Sigmoid colon (tissue), 7 donors: ENCODE data around the gene NMRK2. TPM values are rescaled to one million over a fixed set of nuclear protein-coding genes. Genes with fewer than 3 reads are reported as not detected.

Experiments
- DNase-seq: peaks from one replicate; pipeline ENCODE4 v3.0.0-alpha.2; 2019
- H3K27ac ChIP-seq, 4 donors: fragments of 200-600 bp; sonication (generic); one replicate each; pipeline ENCODE4 v1.5.1; 2016 to 2019; ENCODE audit warnings: mild to moderate bottlenecking in 1 of 4
- H3K27me3 ChIP-seq, 3 donors: fragments of 200-600 bp; sonication (generic); one replicate each; pipeline ENCODE4 v1.5.1; 2019; ENCODE audit warnings: mild to moderate bottlenecking in 1 of 3
- H3K36me3 ChIP-seq, 4 donors: fragments of 200-600 bp; sonication (generic); one replicate each; pipeline ENCODE4 v1.5.1; 2016 to 2019
- H3K4me1 ChIP-seq, 4 donors: fragments of 200-600 bp; sonication (generic); one replicate each; pipeline ENCODE4 v1.5.1; 2017 to 2019
- H3K4me3 ChIP-seq, 4 donors: fragments of 200-600 bp; sonication (generic); one replicate each; pipeline ENCODE4 v1.5.1; 2017 to 2019; ENCODE audit warnings: mild to moderate bottlenecking in 2 of 4, moderate library complexity in 1 of 4
- H3K9me3 ChIP-seq, 4 donors: fragments of 200-600 bp in 3 of 4; sonication (generic) in 3 of 4; one replicate each; pipeline versions ENCODE4 v1.5.1 to v1.6.1; 2013 to 2019
- CTCF ChIP-seq, 4 experiments: fragments of 450-650 bp in 3 of 4; fragments of 200-600 bp in 1 of 4; IDR thresholded peaks; one replicate each; pipeline ENCODE4 v1.5.1; 2016 to 2019; ENCODE audit warnings: antibody characterized with exemption in 4 of 4, mild to moderate bottlenecking in 3 of 4, moderate library complexity in 2 of 4
- EP300 ChIP-seq, 4 donors: sonication (generic); formaldehyde crosslinking; IDR thresholded peaks; one replicate each; pipeline ENCODE4 v1.6.1; 2017; ENCODE audit warnings: antibody characterized with exemption in 4 of 4
- POLR2A ChIP-seq, 2 donors: fragments of 450-650 bp; IDR thresholded peaks; one replicate each; pipeline ENCODE4 v1.6.1; 2016; ENCODE audit warnings: antibody characterized with exemption in 2 of 2, mild to moderate bottlenecking in 2 of 2, moderate library complexity in 2 of 2
- POLR2AphosphoS5 ChIP-seq, 4 donors: sonication (generic); formaldehyde crosslinking; IDR thresholded peaks; one replicate each; pipeline ENCODE4 v1.6.1; 2017; ENCODE audit warnings: antibody characterized with exemption in 4 of 4
- WGBS, 2 donors: extraction: QIAGEN DNeasy Blood & Tissue Kit; methylation state at CpG; one replicate each; pipeline ENCODE4 v1.1.7; 2013; 5-methylcytosine and 5-hydroxymethylcytosine counted together
- intact Hi-C: fragments of 100-400 bp; cut with DNase I; formaldehyde crosslinking; loops from one replicate; pipeline ENCODE4 v1.15.1; 2023
- polyA plus RNA-seq, 3 donors: library from polyadenylated mRNA; stranded (reverse); fragments of 200-250 nt; gene quantifications; one replicate each; pipeline ENCODE4 v1.2.3, GENCODE V29; 2013
- total RNA-seq, 4 donors: library from RNA; depleted of rRNA; stranded (reverse); fragments of >200 nt; gene quantifications; one replicate each; pipeline ENCODE4 v1.1.0, GENCODE V29; 2016
- donor health status: healthy with polysubstance abuse.
- donor health status: Bipolar disorder and iron deficiency.
- donor health status: healthy.

Gene NMRK2
- total and polyA plus RNA-seq, 7 donors = 0.19 to 2.4 (median 0.70) TPM; not detected in 3

GRCh38 chr19:3958836-3959765 lies 26.2 kb downstream of the NMRK2 start:
- Histone ChIP-seq H3K9me3 (no peaks in the 10 kb centered on the region), H3K4me1 (peaks cover 0 to 8% (median 7%) of the 10 kb centered on the region in 4 donors), H3K27ac (no peak overlapping the region), H3K36me3 (peaks cover 56 to 92% (median 71%) of the 10 kb centered on the region in 4 donors), H3K27me3 (no peaks in the 10 kb centered on the region), H3K4me3 (no peak overlapping the region)
- TF ChIP-seq CTCF (IDR thresholded peaks at IDR 0.05) (no peak), POLR2AphosphoS5 (IDR thresholded peaks at IDR 0.05) (peak in 3 of 4 donors; percentile 3 to 38 (median 37))
- 97 to 98% methylated on average over 86 of the region's 86 CpGs for WGBS, 2 donors
- peak; percentile 62 for DNase-seq
- intact Hi-C loops = no loop called here

GRCh38 chr19:3959766-3960131 lies 26.9 kb downstream of the NMRK2 start:
- H3K27me3 ChIP-seq = no peaks in the 10 kb centered on the region

GRCh38 chr19:3961007-3961406 lies 28.1 kb downstream of the NMRK2 start:
- WGBS, 2 donors = 95 to 96% methylated on average over 24 of the region's 24 CpGs
- Histone ChIP-seq H3K4me1 (peaks cover 0 to 17% (median 13%) of the 10 kb centered on the region in 4 donors), H3K27ac (peak overlapping the region; percentile 33 to 100 (median 50)), H3K27me3 (no peaks in the 10 kb centered on the region), H3K4me3 (no peak overlapping the region), H3K9me3 (no peaks in the 10 kb centered on the region), H3K36me3 (peaks cover 56 to 99% (median 76%) of the 10 kb centered on the region in 4 donors)
- TF ChIP-seq POLR2A (IDR thresholded peaks at IDR 0.05) (no peak), EP300 (IDR thresholded peaks at IDR 0.05) (no peak), POLR2AphosphoS5 (IDR thresholded peaks at IDR 0.05) (no peak)
- intact Hi-C loops = loop anchor here (10.0 kb wide), 2 partner anchors 266 to 684 kb away; no protein-coding TSS in a partner anchor
- no peak for DNase-seq

More at GRCh38 chr19:3959766-3960131, 26.9 kb downstream of the NMRK2 start:
- TF ChIP-seq EP300 (IDR thresholded peaks at IDR 0.05) (no peak), CTCF (IDR thresholded peaks at IDR 0.05) (no peak), POLR2AphosphoS5 (IDR thresholded peaks at IDR 0.05) (no peak), POLR2A (IDR thresholded peaks at IDR 0.05) (no peak)
- Histone ChIP-seq H3K27ac (no peak overlapping the region), H3K4me1 (peaks cover 0 to 10% (median 3%) of the 10 kb centered on the region in 4 donors), H3K9me3 (no peaks in the 10 kb centered on the region), H3K4me3 (no peak overlapping the region), H3K36me3 (peaks cover 56 to 97% (median 76%) of the 10 kb centered on the region in 4 donors)
- intact Hi-C loops = loop anchor here (10.0 kb wide), 2 partner anchors 265 to 685 kb away; no protein-coding TSS in a partner anchor
- peak; percentile 63 for DNase-seq
- 97% methylated on average over 15 of the region's 15 CpGs for WGBS, 2 donors

- peak; percentile 64 for DNase-seq
- H3K9me3 ChIP-seq = no peaks in the 10 kb centered on the region
- H3K27me3 ChIP-seq = no peaks in the 10 kb centered on the region
- TF ChIP-seq EP300 (IDR thresholded peaks at IDR 0.05) (no peak), CTCF (IDR thresholded peaks at IDR 0.05) (no peak), POLR2AphosphoS5 (IDR thresholded peaks at IDR 0.05) (no peak), POLR2A (IDR thresholded peaks at IDR 0.05) (no peak)
- H3K4me3 ChIP-seq = no peak overlapping the region
- intact Hi-C loops = loop anchor here (10.0 kb wide), 2 partner anchors 269 to 681 kb away; no protein-coding TSS in a partner anchor
- 96% methylated on average over 35 of the region's 35 CpGs for WGBS, 2 donors
- H3K4me1 ChIP-seq = peaks cover 0 to 43% (median 38%) of the 10 kb centered on the region in 4 donors
- H3K36me3 ChIP-seq = peaks cover 48 to 97% (median 66%) of the 10 kb centered on the region in 4 donors
- peak overlapping the region; percentile 41 to 100 (median 100) for H3K27ac ChIP-seq
These were observed 30.8 kb downstream of the NMRK2 start for GRCh38 chr19:3963458-3964255.
